Stimulated activated CD4-positive, alpha-beta T cell treated with anti-CD3 and anti-CD28 coated beads, Interleukin-1b, Interleukin-23, amount 100 ng/mL, for 48 hours (primary cell): Measurements from ENCODE around the gene HLA-DQA1.
A peak's percentile ranks its signal among the peaks of the same experiment; 100 is the strongest.
"Not testable (repeated sequence)": the region's sequence is repeated elsewhere in the genome, so short reads cannot be mapped to it uniquely, and the experiment has no call there.

Experiments used
- DNase-seq: peaks from one replicate; pipeline ENCODE4 v3.0.0-alpha.2; 2020

The HLA-DQA1 gene

GRCh38 chr6:32622545-32623401 lies 14.4 kb upstream of the HLA-DQA1 start:
- peak; percentile 42 for DNase-seq

GRCh38 chr6:32623693-32624092 lies 13.5 kb upstream of the HLA-DQA1 start:
- no peak for DNase-seq

- DNase-seq, result no peak
Measured at GRCh38 chr6:32624565-32624964, 12.6 kb upstream of the HLA-DQA1 start.

- no peak for DNase-seq
Measured at GRCh38 chr6:32625137-32625536, 12.1 kb upstream of the HLA-DQA1 start.

GRCh38 chr6:32627249-32627648 lies 10.0 kb upstream of the HLA-DQA1 start:
- no peak for DNase-seq

- no peak for DNase-seq
Measured at GRCh38 chr6:32627831-32628230, 9.4 kb upstream of the HLA-DQA1 start.

GRCh38 chr6:32629793-32630192 lies 7.4 kb upstream of the HLA-DQA1 start:
- DNase-seq, result not testable (repeated sequence)

- DNase-seq, result no peak
Measured at GRCh38 chr6:32635526-32636123, 1.6 kb upstream of the HLA-DQA1 start.

- DNase-seq, result no peak
Measured at GRCh38 chr6:32637883-32638282, 677 bp downstream of the HLA-DQA1 start.

- no peak for DNase-seq
Measured at GRCh38 chr6:32638532-32639219, 1.5 kb downstream of the HLA-DQA1 start.

GRCh38 chr6:32639440-32640394 lies 2.5 kb downstream of the HLA-DQA1 start:
- DNase-seq, result no peak

- no peak for DNase-seq
Measured at GRCh38 chr6:32641122-32641521, 3.9 kb downstream of the HLA-DQA1 start.

- DNase-seq, result not testable (repeated sequence)
Measured at GRCh38 chr6:32641785-32642719, 4.8 kb downstream of the HLA-DQA1 start.

- no peak for DNase-seq
Measured at GRCh38 chr6:32642720-32643106, 5.5 kb downstream of the HLA-DQA1 start.

- no peak for DNase-seq
Measured at GRCh38 chr6:32643904-32644303, 6.7 kb downstream of the HLA-DQA1 start.

GRCh38 chr6:32645047-32645703 lies 8.0 kb downstream of the HLA-DQA1 start:
- DNase-seq, result no peak

GRCh38 chr6:32655203-32655710 lies 18.1 kb downstream of the HLA-DQA1 start:
- DNase-seq, result no peak

- not testable (repeated sequence) for DNase-seq
Measured at GRCh38 chr6:32657329-32657728, 20.1 kb downstream of the HLA-DQA1 start.

GRCh38 chr6:32657819-32658218 lies 20.6 kb downstream of the HLA-DQA1 start:
- not testable (repeated sequence) for DNase-seq

- DNase-seq, result no peak
Measured at GRCh38 chr6:32658268-32658897, 21.2 kb downstream of the HLA-DQA1 start.
